K562 (cell line): ENCODE results near the gene NAGS. TPM values are rescaled to one million over a fixed set of nuclear protein-coding genes. Genes with fewer than 3 reads are reported as not detected.

Experiments
- ATAC-seq: fragments of 200-7000 bp; cut with Tn5 transposase; 3 replicates; pipeline ENCODE4 v1.9.1; 2020; ENCODE audit warnings: moderate library complexity
- BruUV-seq: library from RNA; stranded (reverse); fragments of 400-500 nt; replicated peaks from 2 replicates; lab custom pipeline; 2021; lab: Mats Ljungman, UMichigan
- CTCF ChIA-PET: fragments of 300-600 bp; formaldehyde crosslinking; extraction: SDS; loops from one replicate; lab custom pipeline; 2021; ENCODE audit warnings: low intra/inter-chr PET ratio; lab: Yijun Ruan, JAX
- POLR2A ChIA-PET: fragments of 300-600, 350-650 bp; sonication (Branson Sonifier 250); formaldehyde crosslinking; extraction: SDS; loops from one replicate; lab custom pipeline; 2021; ENCODE audit warnings: antibody characterized with exemption, inconsistent platforms; lab: Yijun Ruan, JAX
- DNase-seq, 4 experiments: peaks; one replicate each; pipeline versions ENCODE4 v3.0.0 to v3.0.0-alpha.2; 2011 to 2018; ENCODE audit warnings: low spot score in 3 of 4, mixed read lengths in 3 of 4; ENCODE audit errors: extremely low read depth in 1 of 4
- FAIRE-seq: peaks from 2 replicates; lab custom pipeline; 2011; peaks lifted over from hg19 to GRCh38; lab: Jason Lieb, UNC
- H2AFZ ChIP-seq: 2 replicates; pipeline ENCODE4 v1.6.0; 2011; ENCODE audit warnings: low read depth, low read length, control low read depth, inconsistent platforms
- H3K27ac ChIP-seq: fragments of 200-600 bp; 3 replicates; pipeline ENCODE4 v1.8.0; 2011; ENCODE audit warnings: low read depth, mild to moderate bottlenecking, control low read depth, inconsistent platforms, low read length, moderate library complexity, mixed read lengths; ENCODE audit errors: extremely low read depth
- H3K27me3 ChIP-seq, 2 experiments: fragments of 300-600 bp in 1 of 2; 2 replicates in 1 of 2; 3 replicates in 1 of 2; pipeline versions ENCODE4 v1.6.0 to v1.8.0; 2011; ENCODE audit warnings: inconsistent platforms in 2 of 2, low read length in 2 of 2, mild to moderate bottlenecking in 1 of 2, mixed read lengths in 1 of 2, moderate library complexity in 1 of 2; ENCODE audit not compliant: control insufficient read depth in 2 of 2, insufficient read depth in 2 of 2
- H3K36me3 ChIP-seq: fragments of 300-600 bp; 3 replicates; pipeline ENCODE4 v1.8.0; 2011; ENCODE audit warnings: mild to moderate bottlenecking, low read length, inconsistent platforms; ENCODE audit not compliant: control insufficient read depth, insufficient read depth
- H3K4me1 ChIP-seq, 2 experiments: fragments of 200-600 bp in 1 of 2; replicated peaks in 1 of 2; 2 replicates in 1 of 2; 3 replicates in 1 of 2; pipeline versions ENCODE4 v1.5.1 to v1.8.0; 2011; ENCODE audit warnings: inconsistent platforms in 2 of 2, low read length in 2 of 2, mild to moderate bottlenecking in 1 of 2, mixed read lengths in 1 of 2, moderate library complexity in 1 of 2; ENCODE audit not compliant: control insufficient read depth in 2 of 2, insufficient read depth in 2 of 2
- H3K4me2 ChIP-seq: 2 replicates; pipeline ENCODE4 v1.6.1; 2011; ENCODE audit warnings: low read length, control low read depth, inconsistent platforms, mixed read lengths; ENCODE audit not compliant: insufficient read depth
- H3K4me3 ChIP-seq: fragments of 200-600 bp; sonication (generic), shearing (Covaris generic); 2 replicates; pipeline ENCODE4 v1.5.1; 2016; ENCODE audit warnings: control low read depth, inconsistent platforms
- H3K79me2 ChIP-seq: fragments of 200-600 bp; 3 replicates; pipeline ENCODE4 v1.8.0; 2011; ENCODE audit warnings: low read length, inconsistent platforms; ENCODE audit not compliant: control insufficient read depth, insufficient read depth
- H3K9ac ChIP-seq, 2 experiments: 2 replicates each; pipeline versions ENCODE4 v1.6.0 to v1.6.1; 2011; ENCODE audit warnings: low read depth in 2 of 2, low read length in 2 of 2, control low read depth in 1 of 2, inconsistent platforms in 1 of 2, mild to moderate bottlenecking in 1 of 2, mixed read lengths in 1 of 2; ENCODE audit not compliant: insufficient read depth in 1 of 2
- H3K9me1 ChIP-seq: one replicate; pipeline ENCODE4 v1.6.0; 2011; ENCODE audit warnings: inconsistent platforms, mild to moderate bottlenecking, low read length, moderate library complexity; ENCODE audit not compliant: control insufficient read depth, insufficient read depth
- H3K9me3 ChIP-seq: replicated peaks from 2 replicates; pipeline ENCODE4 v1.5.1; 2011; ENCODE audit warnings: low read depth, low read length, inconsistent platforms; ENCODE audit not compliant: control insufficient read depth, insufficient read depth
- H4K20me1 ChIP-seq: replicated peaks from 2 replicates; pipeline ENCODE4 v1.6.1; 2011; ENCODE audit warnings: low read length, inconsistent platforms, mixed read lengths; ENCODE audit not compliant: control insufficient read depth, insufficient read depth
- BCOR ChIP-seq: fragments of 450-650 bp; IDR thresholded peaks from 2 replicates; pipeline ENCODE4 v1.6.1; 2016
- RBM25 ChIP-seq: fragments of 200-400 bp; formaldehyde crosslinking; IDR thresholded peaks from 2 replicates; pipeline ENCODE4 v1.6.1; 2018; ENCODE audit warnings: low read length, low read depth, moderate library complexity; ENCODE audit not compliant: severe bottlenecking
- ZNF121 ChIP-seq: sonication (generic); formaldehyde crosslinking; conservative IDR thresholded peaks from 2 replicates; pipeline ENCODE4 v1.8.0; 2022; ENCODE audit warnings: missing genetic modification reagents
- ZNF3 ChIP-seq: fragments of 250-450 bp; sonication (Bioruptor Pico); IDR thresholded peaks from 2 replicates; pipeline ENCODE4 v1.5.0; 2021; ENCODE audit warnings: mild to moderate bottlenecking, moderate library complexity
- WGBS: fragments of 100-300 bp; shearing (Covaris generic); methylation state at CpG from one replicate; pipeline ENCODE4 v1.1.6; 2016; ENCODE audit warnings: low coverage, mixed read lengths; ENCODE audit not compliant: insufficient coverage; ENCODE audit errors: missing lambda C conversion rate; 5-methylcytosine and 5-hydroxymethylcytosine counted together
- in situ Hi-C: fragments of 300-500 bp; cut with MboI; formaldehyde crosslinking; loops from 4 replicates; pipeline ENCODE4 v1.15.0; 2018; ENCODE audit warnings: inconsistent platforms, mixed read lengths
- intact Hi-C: fragments of 100-400 bp; cut with micrococcal nuclease; formaldehyde crosslinking; loops from 2 replicates; pipeline ENCODE4 v1.14.2; 2022
- polyA plus RNA-seq, 8 experiments: library from polyadenylated mRNA; depleted of rRNA in 4 of 8; stranded (reverse) in 5 of 8; unstranded in 3 of 8; fragments of >200 nt; fragmentation: Nextera tagmentation in 2 of 8; fragmentation: Illumina TruSeq in 1 of 8; extraction: Ambion mirVana in 2 of 8; extraction: Trizol in 1 of 8; gene quantifications; 2 replicates each; pipeline versions ENCODE4 v1.2.1 to v1.2.3, GENCODE V29; 2011 to 2014; ENCODE audit warnings: inconsistent platforms in 1 of 8, missing spikeins in 1 of 8
- total RNA-seq, 7 experiments: library from RNA; depleted of rRNA in 6 of 7; stranded (reverse); fragments of >200 nt in 6 of 7; fragmentation: Illumina TruSeq in 2 of 7; extraction: Trizol in 2 of 7; gene quantifications; 2 replicates each; pipeline versions ENCODE4 v1.2.1 to v1.2.3, GENCODE V29; 2011 to 2021; ENCODE audit warnings: low replicate concordance in 1 of 7

The NAGS gene
- total and polyA plus RNA-seq, 9 of the 15 experiments (the other 6 are each of a cell fraction or from before 2014, with no cell fraction given) = not detected

- CTCF ChIA-PET = no interaction called here
- 98% methylated on average over 9 of the region's 9 CpGs for WGBS
- Histone ChIP-seq H3K79me2 (peaks cover 76% of the 10 kb centered on the region), H3K9me1 (no peaks in the 10 kb centered on the region), H3K4me1 (no peaks in the 10 kb centered on the region; a peak in 1 of 5 replicates), H3K4me3 (no peak overlapping the region), H3K4me2 (no peak overlapping the region), H3K9ac (no peak overlapping the region), H2AFZ (no peak overlapping the region), H3K36me3 (peaks cover 83% of the 10 kb centered on the region), H3K9me3 (no peaks in the 10 kb centered on the region), H3K27ac (no peak overlapping the region), H4K20me1 (0 out of 2 replicates have a peak, but pooled peaks cover 3% of the 10 kb centered on the region), H3K27me3 (no peaks in the 10 kb centered on the region)
- in situ Hi-C loops = no loop called here
- TSS peak; percentile 23 for BruUV-seq
- TF ChIP-seq ZNF3 (CRISPR knock-in tag) = no peak
- TF ChIP-seq ZNF121 (CRISPR knock-in tag) = peak; percentile 97
- 0 out of 2 replicates have a peak, but pooled peaks have one; percentile 12 for TF ChIP-seq BCOR
- peak; percentile 40 for TF ChIP-seq RBM25
- DNase-seq (no peak), ATAC-seq (no peak), FAIRE-seq (no peak)
- POLR2A ChIA-PET = interaction anchor here (0.6 to 0.9 kb wide), 2 partner anchors 21 to 59 kb away, joined by 3 read pairs; no protein-coding TSS in a partner anchor
- intact Hi-C loops = no loop called here
Observed at GRCh38 chr17:44049294-44050060, 45.1 kb downstream of the NAGS start.
